GM23338 (cell line): Measurements from ENCODE around the gene ZBTB25. TPM values are rescaled to one million over a fixed set of nuclear protein-coding genes. Genes with fewer than 3 reads are reported as not detected.
A peak's percentile ranks its signal among the peaks of the same experiment; 100 is the strongest.

ENCODE experiments used
- ATAC-seq: fragments of 200-7000 bp; cut with Tn5 transposase; 3 replicates; pipeline ENCODE4 v1.9.1; 2020
- DNase-seq: peaks from one replicate; pipeline ENCODE4 v3.0.0-alpha.2; 2015; ENCODE audit warnings: low spot score
- H2AFZ ChIP-seq: fragments of 200-600 bp; sonication (generic); 2 replicates; pipeline ENCODE4 v1.8.0; 2016; ENCODE audit warnings: antibody characterized with exemption, mild to moderate bottlenecking, moderate library complexity
- H3F3A ChIP-seq: fragments of 200-600 bp; sonication (generic); replicated peaks from 2 replicates; pipeline ENCODE4 v1.8.0; 2017; ENCODE audit warnings: antibody characterized with exemption, mixed run types, low read depth
- H3K27ac ChIP-seq: fragments of 200-600 bp; sonication (generic); 2 replicates; pipeline ENCODE4 v1.6.1; 2016; ENCODE audit warnings: low read depth
- H3K27me3 ChIP-seq: fragments of 200-600 bp; sonication (generic); 2 replicates; pipeline ENCODE4 v1.8.0; 2016; ENCODE audit warnings: mild to moderate bottlenecking, mixed run types, moderate library complexity; ENCODE audit not compliant: insufficient read depth
- H3K36me3 ChIP-seq: fragments of 200-600 bp; sonication (generic); 2 replicates; pipeline ENCODE4 v1.8.0; 2016; ENCODE audit warnings: mild to moderate bottlenecking; ENCODE audit not compliant: insufficient read depth
- H3K4me1 ChIP-seq: fragments of 200-600 bp; sonication (generic); 2 replicates; pipeline ENCODE4 v1.8.0; 2016; ENCODE audit warnings: mild to moderate bottlenecking, moderate library complexity; ENCODE audit not compliant: insufficient read depth
- H3K4me2 ChIP-seq: fragments of 200-600 bp; sonication (generic); 2 replicates; pipeline ENCODE4 v1.7.1; 2017; ENCODE audit warnings: mixed run types
- H3K4me3 ChIP-seq: fragments of 200-600 bp; sonication (generic); 2 replicates; pipeline ENCODE4 v1.6.1; 2016; ENCODE audit warnings: mixed run types
- H3K79me2 ChIP-seq: fragments of 200-600 bp; sonication (generic); replicated peaks from 2 replicates; pipeline ENCODE4 v1.8.0; 2017; ENCODE audit warnings: mild to moderate bottlenecking; ENCODE audit not compliant: insufficient read depth
- H3K9me2 ChIP-seq: fragments of 200-600 bp; sonication (generic); 2 replicates; pipeline ENCODE4 v1.8.0; 2017; ENCODE audit not compliant: insufficient read depth
- H4K20me1 ChIP-seq: fragments of 200-600 bp; sonication (generic); replicated peaks from 2 replicates; pipeline ENCODE4 v1.8.0; 2017; ENCODE audit warnings: mild to moderate bottlenecking; ENCODE audit not compliant: insufficient read depth
- H3K27ac Mint-ChIP-seq: 2 replicates; pipeline ENCODE4 v1.8.0; 2020; ENCODE audit warnings: inconsistent platforms, mild to moderate bottlenecking, moderate library complexity, mixed read lengths
- H3K27me3 Mint-ChIP-seq: 3 replicates; pipeline ENCODE4 v1.8.0; 2022; ENCODE audit warnings: low read depth, mild to moderate bottlenecking, moderate library complexity, mixed read lengths, inconsistent platforms; ENCODE audit not compliant: insufficient read depth, poor library complexity
- H3K36me3 Mint-ChIP-seq: 3 replicates; pipeline ENCODE4 v1.8.0; 2021; ENCODE audit warnings: low read depth, mild to moderate bottlenecking, inconsistent platforms, moderate library complexity, mixed read lengths
- H3K4me1 Mint-ChIP-seq: 3 replicates; pipeline ENCODE4 v1.8.0; 2020; ENCODE audit warnings: mild to moderate bottlenecking, inconsistent platforms, mixed read lengths
- H3K4me3 Mint-ChIP-seq: 3 replicates; pipeline ENCODE4 v1.8.0; 2021; ENCODE audit warnings: moderate library complexity, mild to moderate bottlenecking, inconsistent platforms, mixed read lengths
- H3K9me3 Mint-ChIP-seq: 3 replicates; pipeline ENCODE4 v1.8.0; 2020; ENCODE audit warnings: moderate library complexity, mild to moderate bottlenecking, inconsistent platforms, mixed read lengths
- CREB1 ChIP-seq: fragments of 250-450 bp; sonication (Bioruptor Pico); IDR thresholded peaks from 2 replicates; pipeline ENCODE4 v1.5.0; 2020; ENCODE audit warnings: low read depth, mild to moderate bottlenecking, moderate library complexity
- CTCF ChIP-seq, 2 experiments: fragments of 200-600 bp in 1 of 2; sonication (generic) in 1 of 2; conservative IDR thresholded peaks; 2 replicates each; pipeline versions ENCODE4 v1.5.1 to v1.6.1; 2016 to 2017; ENCODE audit warnings: antibody characterized with exemption in 2 of 2, low read depth in 2 of 2, mild to moderate bottlenecking in 2 of 2, moderate library complexity in 1 of 2
- EZH2 ChIP-seq: fragments of 200-600 bp; sonication (generic); IDR thresholded peaks from one replicate; pipeline ENCODE4 v1.8.0; 2017; ENCODE audit warnings: antibody characterized with exemption, mild to moderate bottlenecking, low read depth; ENCODE audit not compliant: unreplicated experiment
- EZH2phosphoT487 ChIP-seq: fragments of 200-600 bp; sonication (generic); IDR thresholded peaks from one replicate; pipeline ENCODE4 v1.8.1; 2018; ENCODE audit warnings: antibody characterized with exemption; ENCODE audit not compliant: unreplicated experiment
- NANOG ChIP-seq: IDR thresholded peaks from 2 replicates; pipeline ENCODE4 v1.6.1; 2016; ENCODE audit warnings: antibody characterized with exemption, borderline replicate concordance
- POLR2AphosphoS5 ChIP-seq: IDR thresholded peaks from 2 replicates; pipeline ENCODE4 v1.6.1; 2016; ENCODE audit warnings: antibody characterized with exemption, low read depth
- STAT1 ChIP-seq: IDR thresholded peaks from one replicate; pipeline ENCODE4 v1.6.1; 2016; ENCODE audit warnings: antibody characterized with exemption; ENCODE audit not compliant: unreplicated experiment
- ZNF114 ChIP-seq: fragments of 250-450 bp; sonication (Bioruptor Pico); IDR thresholded peaks from 2 replicates; pipeline ENCODE4 v1.5.0; 2020; ENCODE audit warnings: mild to moderate bottlenecking, moderate library complexity
- ZNF331 ChIP-seq: fragments of 250-450 bp; sonication (Bioruptor Pico); IDR thresholded peaks from 2 replicates; pipeline ENCODE4 v1.5.0; 2020; ENCODE audit warnings: low read depth, mild to moderate bottlenecking, moderate library complexity
- polyA plus RNA-seq: library from polyadenylated mRNA; unstranded; fragments of >200 nt; fragmentation: Nextera tagmentation; extraction: Ambion mirVana; gene quantifications from 2 replicates; pipeline ENCODE4 v1.2.1, GENCODE V29; 2016
- total RNA-seq: library from RNA; depleted of rRNA; stranded (reverse); fragments of >200 nt; shearing (Covaris generic); gene quantifications from 2 replicates; pipeline ENCODE4 v1.2.3, GENCODE V29; 2014
- TF ChIP-seq, protein P1 (sequence below): fragments of 250-450 bp; sonication (Bioruptor Pico); IDR thresholded peaks from 2 replicates; pipeline ENCODE4 v1.5.0; 2020; ENCODE audit warnings: mild to moderate bottlenecking, moderate library complexity
- TF ChIP-seq, protein P2 (sequence below): IDR thresholded peaks from 2 replicates; pipeline ENCODE4 v1.6.1; 2016; ENCODE audit warnings: antibody characterized with exemption

ZBTB25 gene
- total and polyA plus RNA-seq, 2 experiments from 2014 or later, result 5.8 to 8.0 TPM

GRCh38 chr14:64461221-64461620, 42.4 kb downstream of the ZBTB25 start (continued):
- TF ChIP-seq CTCF (conservative IDR thresholded peaks at IDR 0.05; ENCODE audit: low read depth in 2 of 2) (no peak), NANOG (no peak), ZNF331 (CRISPR knock-in tag) (no peak), EZH2 (no peak)

GRCh38 chr14:64459405-64460136, 44.1 kb downstream of the ZBTB25 start:
- no peaks in the 10 kb centered on the region for H3K9me2 ChIP-seq
- H4K20me1 ChIP-seq, result peaks cover 5% of the 10 kb centered on the region; the same call in 1 of the 2 replicates
- no peaks in the 10 kb centered on the region for H3K79me2 ChIP-seq
- Mint-ChIP-seq H3K4me1 (peaks cover 4% of the 10 kb centered on the region; the same call in 1 of the 3 replicates), H3K36me3 (peaks cover 61% of the 10 kb centered on the region), H3K27ac (no peak overlapping the region), H3K27me3 (peaks cover 1% of the 10 kb centered on the region), H3K4me3 (no peak overlapping the region), H3K9me3 (no peaks in the 10 kb centered on the region)
- peaks cover 29% of the 10 kb centered on the region; the same call in 1 of the 2 replicates for H3F3A ChIP-seq
- 0 out of 2 replicates have a peak, but pooled peaks cover 4% of the 10 kb centered on the region for H3K4me1 ChIP-seq
- no peak overlapping the region for H3K4me2 ChIP-seq
- no peak overlapping the region for H2AFZ ChIP-seq
- no peak for ATAC-seq
- H3K4me3 ChIP-seq, result no peak overlapping the region
- H3K36me3 ChIP-seq, result peaks cover 50% of the 10 kb centered on the region
- no peak for DNase-seq
- 0 out of 2 replicates have a peak overlapping the region, but pooled peaks have one; percentile 5 for H3K27ac ChIP-seq
- no peaks in the 10 kb centered on the region for H3K27me3 ChIP-seq
- no peak for TF ChIP-seq POLR2AphosphoS5
- TF ChIP-seq, protein P1, sequence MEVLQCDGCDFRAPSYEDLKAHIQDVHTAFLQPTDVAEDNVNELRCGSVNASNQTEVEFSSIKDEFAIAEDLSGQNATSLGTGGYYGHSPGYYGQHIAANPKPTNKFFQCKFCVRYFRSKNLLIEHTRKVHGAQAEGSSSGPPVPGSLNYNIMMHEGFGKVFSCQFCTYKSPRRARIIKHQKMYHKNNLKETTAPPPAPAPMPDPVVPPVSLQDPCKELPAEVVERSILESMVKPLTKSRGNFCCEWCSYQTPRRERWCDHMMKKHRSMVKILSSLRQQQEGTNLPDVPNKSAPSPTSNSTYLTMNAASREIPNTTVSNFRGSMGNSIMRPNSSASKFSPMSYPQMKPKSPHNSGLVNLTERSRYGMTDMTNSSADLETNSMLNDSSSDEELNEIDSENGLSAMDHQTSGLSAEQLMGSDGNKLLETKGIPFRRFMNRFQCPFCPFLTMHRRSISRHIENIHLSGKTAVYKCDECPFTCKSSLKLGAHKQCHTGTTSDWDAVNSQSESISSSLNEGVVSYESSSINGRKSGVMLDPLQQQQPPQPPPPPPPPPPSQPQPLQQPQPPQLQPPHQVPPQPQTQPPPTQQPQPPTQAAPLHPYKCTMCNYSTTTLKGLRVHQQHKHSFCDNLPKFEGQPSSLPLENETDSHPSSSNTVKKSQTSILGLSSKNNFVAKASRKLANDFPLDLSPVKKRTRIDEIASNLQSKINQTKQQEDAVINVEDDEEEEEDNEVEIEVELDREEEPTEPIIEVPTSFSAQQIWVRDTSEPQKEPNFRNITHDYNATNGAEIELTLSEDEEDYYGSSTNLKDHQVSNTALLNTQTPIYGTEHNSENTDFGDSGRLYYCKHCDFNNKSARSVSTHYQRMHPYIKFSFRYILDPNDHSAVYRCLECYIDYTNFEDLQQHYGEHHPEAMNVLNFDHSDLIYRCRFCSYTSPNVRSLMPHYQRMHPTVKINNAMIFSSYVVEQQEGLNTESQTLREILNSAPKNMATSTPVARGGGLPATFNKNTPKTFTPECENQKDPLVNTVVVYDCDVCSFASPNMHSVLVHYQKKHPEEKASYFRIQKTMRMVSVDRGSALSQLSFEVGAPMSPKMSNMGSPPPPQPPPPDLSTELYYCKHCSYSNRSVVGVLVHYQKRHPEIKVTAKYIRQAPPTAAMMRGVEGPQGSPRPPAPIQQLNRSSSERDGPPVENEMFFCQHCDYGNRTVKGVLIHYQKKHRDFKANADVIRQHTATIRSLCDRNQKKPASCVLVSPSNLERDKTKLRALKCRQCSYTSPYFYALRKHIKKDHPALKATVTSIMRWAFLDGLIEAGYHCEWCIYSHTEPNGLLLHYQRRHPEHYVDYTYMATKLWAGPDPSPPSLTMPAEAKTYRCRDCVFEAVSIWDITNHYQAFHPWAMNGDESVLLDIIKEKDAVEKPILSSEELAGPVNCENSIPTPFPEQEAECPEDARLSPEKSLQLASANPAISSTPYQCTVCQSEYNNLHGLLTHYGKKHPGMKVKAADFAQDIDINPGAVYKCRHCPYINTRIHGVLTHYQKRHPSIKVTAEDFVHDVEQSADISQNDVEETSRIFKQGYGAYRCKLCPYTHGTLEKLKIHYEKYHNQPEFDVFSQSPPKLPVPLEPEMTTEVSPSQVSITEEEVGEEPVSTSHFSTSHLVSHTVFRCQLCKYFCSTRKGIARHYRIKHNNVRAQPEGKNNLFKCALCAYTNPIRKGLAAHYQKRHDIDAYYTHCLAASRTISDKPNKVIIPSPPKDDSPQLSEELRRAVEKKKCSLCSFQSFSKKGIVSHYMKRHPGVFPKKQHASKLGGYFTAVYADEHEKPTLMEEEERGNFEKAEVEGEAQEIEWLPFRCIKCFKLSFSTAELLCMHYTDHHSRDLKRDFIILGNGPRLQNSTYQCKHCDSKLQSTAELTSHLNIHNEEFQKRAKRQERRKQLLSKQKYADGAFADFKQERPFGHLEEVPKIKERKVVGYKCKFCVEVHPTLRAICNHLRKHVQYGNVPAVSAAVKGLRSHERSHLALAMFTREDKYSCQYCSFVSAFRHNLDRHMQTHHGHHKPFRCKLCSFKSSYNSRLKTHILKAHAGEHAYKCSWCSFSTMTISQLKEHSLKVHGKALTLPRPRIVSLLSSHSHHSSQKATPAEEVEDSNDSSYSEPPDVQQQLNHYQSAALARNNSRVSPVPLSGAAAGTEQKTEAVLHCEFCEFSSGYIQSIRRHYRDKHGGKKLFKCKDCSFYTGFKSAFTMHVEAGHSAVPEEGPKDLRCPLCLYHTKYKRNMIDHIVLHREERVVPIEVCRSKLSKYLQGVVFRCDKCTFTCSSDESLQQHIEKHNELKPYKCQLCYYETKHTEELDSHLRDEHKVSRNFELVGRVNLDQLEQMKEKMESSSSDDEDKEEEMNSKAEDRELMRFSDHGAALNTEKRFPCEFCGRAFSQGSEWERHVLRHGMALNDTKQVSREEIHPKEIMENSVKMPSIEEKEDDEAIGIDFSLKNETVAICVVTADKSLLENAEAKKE, result no peak
- no peak for TF ChIP-seq CREB1 (CRISPR knock-in tag)
- TF ChIP-seq ZNF331 (CRISPR knock-in tag), result no peak
- TF ChIP-seq STAT1, result no peak
- no peak for TF ChIP-seq ZNF114
- no peak for TF ChIP-seq NANOG
- TF ChIP-seq CTCF (conservative IDR thresholded peaks at IDR 0.05; ENCODE audit: low read depth in 2 of 2), result no peak
- TF ChIP-seq, protein P2, sequence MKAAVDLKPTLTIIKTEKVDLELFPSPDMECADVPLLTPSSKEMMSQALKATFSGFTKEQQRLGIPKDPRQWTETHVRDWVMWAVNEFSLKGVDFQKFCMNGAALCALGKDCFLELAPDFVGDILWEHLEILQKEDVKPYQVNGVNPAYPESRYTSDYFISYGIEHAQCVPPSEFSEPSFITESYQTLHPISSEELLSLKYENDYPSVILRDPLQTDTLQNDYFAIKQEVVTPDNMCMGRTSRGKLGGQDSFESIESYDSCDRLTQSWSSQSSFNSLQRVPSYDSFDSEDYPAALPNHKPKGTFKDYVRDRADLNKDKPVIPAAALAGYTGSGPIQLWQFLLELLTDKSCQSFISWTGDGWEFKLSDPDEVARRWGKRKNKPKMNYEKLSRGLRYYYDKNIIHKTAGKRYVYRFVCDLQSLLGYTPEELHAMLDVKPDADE, result no peak
- TF ChIP-seq EZH2phosphoT487, result no peak
- no peak for TF ChIP-seq EZH2
